IMR-90 (cell line): ENCODE results near the gene DUS2.

Experiments used
- CTCF ChIP-seq: conservative IDR thresholded peaks from 2 replicates; pipeline ENCODE4 v1.5.1; 2012; ENCODE audit warnings: mild to moderate bottlenecking, low read depth, low read length, improper control_type of control experiment
- POLR2A ChIP-seq: IDR thresholded peaks from 2 replicates; pipeline ENCODE4 v1.6.1; 2012; ENCODE audit warnings: mild to moderate bottlenecking, low read depth, low read length
- RAD21 ChIP-seq: IDR thresholded peaks from 2 replicates; pipeline ENCODE4 v1.6.1; 2012; ENCODE audit warnings: low read length, improper control_type of control experiment
- RCOR1 ChIP-seq: IDR thresholded peaks from 2 replicates; pipeline ENCODE4 v1.6.1; 2012; ENCODE audit warnings: mild to moderate bottlenecking, low read length, improper control_type of control experiment; ENCODE audit not compliant: insufficient replicate concordance
- SMC3 ChIP-seq: fragments of 150-350 bp; IDR thresholded peaks from 2 replicates; pipeline ENCODE4 v1.6.1; 2016; ENCODE audit warnings: low read depth, mild to moderate bottlenecking, antibody characterized with exemption, low read length, moderate library complexity
- TF ChIP-seq, protein P1 (sequence below): fragments of 150-350 bp; IDR thresholded peaks from 2 replicates; pipeline ENCODE4 v1.6.1; 2017; ENCODE audit warnings: mild to moderate bottlenecking, antibody characterized with exemption, low read length, low read depth

GRCh38 chr16:68090130-68090529 is 67.0 kb downstream of the DUS2 start:
- TF ChIP-seq CTCF = no peak
- TF ChIP-seq POLR2A = no peak
- TF ChIP-seq RCOR1 = no peak
- TF ChIP-seq RAD21 = no peak
- TF ChIP-seq, protein P1, sequence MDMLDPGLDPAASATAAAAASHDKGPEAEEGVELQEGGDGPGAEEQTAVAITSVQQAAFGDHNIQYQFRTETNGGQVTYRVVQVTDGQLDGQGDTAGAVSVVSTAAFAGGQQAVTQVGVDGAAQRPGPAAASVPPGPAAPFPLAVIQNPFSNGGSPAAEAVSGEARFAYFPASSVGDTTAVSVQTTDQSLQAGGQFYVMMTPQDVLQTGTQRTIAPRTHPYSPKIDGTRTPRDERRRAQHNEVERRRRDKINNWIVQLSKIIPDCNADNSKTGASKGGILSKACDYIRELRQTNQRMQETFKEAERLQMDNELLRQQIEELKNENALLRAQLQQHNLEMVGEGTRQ = no peak
- no peak for TF ChIP-seq SMC3
